Heart left ventricle (tissue), 16 donors: ENCODE data around the gene HTT. TPM values are rescaled to one million over a fixed set of nuclear protein-coding genes. Genes with fewer than 3 reads are reported as not detected.

Source experiments
- ATAC-seq, 4 donors: fragments of 200-7000 bp; cut with Tn5 transposase; one replicate each; pipeline ENCODE4 v1.9.1; 2020 to 2022; ENCODE audit warnings: moderate library complexity in 4 of 4, mild to moderate bottlenecking in 3 of 4, moderate number of reproducible peaks in 1 of 4
- DNase-seq, 5 donors: peaks; one replicate each; pipeline ENCODE4 v3.0.0-alpha.2; 2020
- H3K27ac ChIP-seq, 12 donors: fragments of 200-600 bp; sonication (generic) in 4 of 12; one replicate each; pipeline versions ENCODE4 v1.5.0 to v1.8.0; 2016 to 2022; ENCODE audit warnings: mild to moderate bottlenecking in 2 of 12
- H3K27me3 ChIP-seq, 9 donors: fragments of 200-600 bp; sonication (generic) in 2 of 9; one replicate each; pipeline versions ENCODE4 v1.5.1 to v1.8.0; 2016 to 2022; ENCODE audit warnings: mild to moderate bottlenecking in 3 of 9
- H3K36me3 ChIP-seq, 9 donors: fragments of 200-600 bp; sonication (generic) in 2 of 9; one replicate each; pipeline versions ENCODE4 v1.5.0 to v1.8.0; 2018 to 2022; ENCODE audit warnings: mild to moderate bottlenecking in 2 of 9
- H3K4me1 ChIP-seq, 12 donors: fragments of 200-600 bp; sonication (generic) in 4 of 12; one replicate each; pipeline versions ENCODE4 v1.5.0 to v1.8.0; 2016 to 2022; ENCODE audit warnings: mild to moderate bottlenecking in 3 of 12
- H3K4me3 ChIP-seq, 12 donors: fragments of 200-600 bp; sonication (generic) in 4 of 12; one replicate each; pipeline versions ENCODE4 v1.5.0 to v1.8.0; 2017 to 2022; ENCODE audit warnings: mild to moderate bottlenecking in 9 of 12, moderate library complexity in 4 of 12
- H3K9me3 ChIP-seq, 12 donors: fragments of 200-600 bp; sonication (generic) in 4 of 12; one replicate each; pipeline versions ENCODE4 v1.5.0 to v1.8.0; 2016 to 2022; ENCODE audit warnings: mild to moderate bottlenecking in 1 of 12
- CTCF ChIP-seq, 12 donors: fragments of 200-600 bp; sonication (generic) in 4 of 12; IDR thresholded peaks; one replicate each; pipeline versions ENCODE4 v1.5.0 to v1.8.0; 2018 to 2022; ENCODE audit warnings: antibody characterized with exemption in 12 of 12, mild to moderate bottlenecking in 5 of 12
- POLR2A ChIP-seq, 2 donors: fragments of 450-650 bp; IDR thresholded peaks; one replicate each; pipeline ENCODE4 v1.6.1; 2017; ENCODE audit warnings: antibody characterized with exemption in 2 of 2, mild to moderate bottlenecking in 2 of 2, moderate library complexity in 2 of 2
- WGBS, 4 donors: extraction: QIAGEN DNeasy Blood & Tissue Kit in 2 of 4; methylation state at CpG; one replicate each; pipeline versions ENCODE4 v1.1.5 to v1.1.7; 2013 to 2018; 5-methylcytosine and 5-hydroxymethylcytosine counted together
- intact Hi-C, 10 donors: fragments of 100-400 bp; cut with DNase I; formaldehyde crosslinking; loops; one replicate each; pipeline versions ENCODE4 v1.11.1 to v1.14.2; 2022
- polyA plus RNA-seq, 2 donors: library from polyadenylated mRNA; stranded (reverse); fragments of 200-250 nt; gene quantifications; one replicate each; pipeline ENCODE4 v1.2.3, GENCODE V29; 2013
- total RNA-seq, 9 donors: library from RNA; depleted of rRNA in 2 of 9; stranded (reverse); fragments of >200 nt in 2 of 9; fragmentation: NEBNext Ultra II Directional in 3 of 9; extraction: Animal tissue kit (Norgen Biotek cat#: 25700) in 3 of 9; gene quantifications; one replicate each; pipeline versions ENCODE4 v1.1.0 to v1.2.4, GENCODE V29; 2016 to 2023
- donor health status: ischemic (EF 13 %, LVEDD 7.1; RV severe dilation, severe dysfunction).
- donor health status: healthy with polysubstance abuse.
- donor health status: DM: no; HTN: yes; CAD: no.
- donor health status: DM: no; HTN: no; CAD: no.
- donor health status: ischemic (EF 25% LVEDD 6.9; RV normal size, moderate dysfunction).
- donor health status: ischemic (EF 25% LVEDD 5.7; RV mildly dilated, moderate dysfunction).
- donor health status: healthy.
- donor health status: DM: yes; HTN: yes; CAD: no.
- donor health status: ischemic (EF 35%, LVEDD 5.7; RV mildly dilated, moderate dysfunction).
- donor health status: nonischemic (EF 11% LVEDD 7.7; RV severe dilation, severe dysfunction).
- donor health status: DM: yes; HTN: yes; CAD: no.
- donor health status: PGD.
- donor health status: ischemic (EF 29% LVEDD 5.4; RV normal size, mild dysfunction).
- donor health status: nonischemic (EF 23%, LVEDD 6.1; RV moderate dilation, normal function).

HTT gene
- total and polyA plus RNA-seq, 11 donors, result 13.9 to 122 (median 25.1) TPM

GRCh38 chr4:3177905-3178304 is 103.4 kb downstream of the HTT start:
- no peaks in the 10 kb centered on the region for H3K27me3 ChIP-seq
- TF ChIP-seq POLR2A (IDR thresholded peaks at IDR 0.05) (no peak), CTCF (IDR thresholded peaks at IDR 0.05) (no peak)
- 95 to 98% (median 97%) methylated on average over 7 of the region's 7 CpGs for WGBS, 4 donors
- intact Hi-C loops, result no loop called here
- DNase-seq, result no peak
- no peak for ATAC-seq
- H3K27ac ChIP-seq, result no peak overlapping the region
- H3K4me3 ChIP-seq, result no peak overlapping the region
- H3K9me3 ChIP-seq, result no peaks in the 10 kb centered on the region
- peaks cover 3 to 98% (median 87%) of the 10 kb centered on the region in 9 donors for H3K36me3 ChIP-seq
- H3K4me1 ChIP-seq, result peaks cover 0 to 2% (median 0%) of the 10 kb centered on the region in 12 donors

- intact Hi-C loops, result no loop called here
- H3K9me3 ChIP-seq, result no peaks in the 10 kb centered on the region
- DNase-seq (no peak), ATAC-seq (no peak)
- H3K4me1 ChIP-seq, result peaks cover 0 to 2% (median 0%) of the 10 kb centered on the region in 12 donors
- no peak overlapping the region for H3K4me3 ChIP-seq
- H3K27me3 ChIP-seq, result no peaks in the 10 kb centered on the region
- no peak overlapping the region for H3K27ac ChIP-seq
- peaks cover 0 to 98% (median 87%) of the 10 kb centered on the region in 9 donors for H3K36me3 ChIP-seq
- TF ChIP-seq CTCF (IDR thresholded peaks at IDR 0.05), result no peak
- no peak for TF ChIP-seq POLR2A (IDR thresholded peaks at IDR 0.05)
- 90 to 93% (median 91%) methylated on average over 9 of the region's 9 CpGs for WGBS, 4 donors
Observed at GRCh38 chr4:3178351-3178750, 103.9 kb downstream of the HTT start.

GRCh38 chr4:3179126-3179706 is 104.7 kb downstream of the HTT start:
- peak in 1 of 4 donors; percentile 39 for ATAC-seq
- H3K27ac ChIP-seq, result no peak overlapping the region
- H3K27me3 ChIP-seq, result no peaks in the 10 kb centered on the region
- intact Hi-C loops, result no loop called here
- TF ChIP-seq CTCF (IDR thresholded peaks at IDR 0.05) (no peak), POLR2A (IDR thresholded peaks at IDR 0.05) (no peak)
- no peak overlapping the region for H3K4me3 ChIP-seq
- 86 to 92% (median 91%) methylated on average over 12 of the region's 12 CpGs for WGBS, 4 donors
- no peak for DNase-seq
- H3K36me3 ChIP-seq, result peaks cover 0 to 97% (median 87%) of the 10 kb centered on the region in 9 donors
- peaks cover 0 to 2% (median 0%) of the 10 kb centered on the region in 12 donors for H3K4me1 ChIP-seq
- no peaks in the 10 kb centered on the region for H3K9me3 ChIP-seq

GRCh38 chr4:3183008-3183407 is 108.5 kb downstream of the HTT start:
- intact Hi-C loops, result no loop called here
- H3K27ac ChIP-seq, result no peak overlapping the region
- TF ChIP-seq CTCF (IDR thresholded peaks at IDR 0.05) (no peak), POLR2A (IDR thresholded peaks at IDR 0.05) (no peak)
- no peaks in the 10 kb centered on the region for H3K27me3 ChIP-seq
- no peaks in the 10 kb centered on the region for H3K9me3 ChIP-seq
- 90 to 100% (median 98%) methylated on average over 4 of the region's 4 CpGs for WGBS, 4 donors
- peaks cover 0 to 95% (median 86%) of the 10 kb centered on the region in 9 donors for H3K36me3 ChIP-seq
- H3K4me1 ChIP-seq, result no peaks in the 10 kb centered on the region
- DNase-seq, result no peak
- no peak overlapping the region for H3K4me3 ChIP-seq
- ATAC-seq, result no peak
